HepG2 (cell line): ENCODE results near the gene TEAD4.

Source experiments
- CBX2 ChIP-seq, 2 experiments: fragments of 200-600 bp in 1 of 2; sonication (generic); formaldehyde crosslinking in 1 of 2; IDR thresholded peaks; 2 replicates each; pipeline versions ENCODE4 v1.7.0 to v1.8.1; 2018 to 2022; ENCODE audit warnings: low read depth in 2 of 2, low read length in 1 of 2, mild to moderate bottlenecking in 1 of 2, missing genetic modification reagents in 1 of 2
- ELF4 ChIP-seq: sonication (generic); formaldehyde crosslinking; IDR thresholded peaks from 2 replicates; pipeline ENCODE4 v1.5.0; 2020; ENCODE audit warnings: missing genetic modification reagents, mild to moderate bottlenecking, moderate library complexity, borderline replicate concordance
- EZH2 ChIP-seq: conservative IDR thresholded peaks from 2 replicates; pipeline ENCODE4 v1.6.1; 2012; ENCODE audit warnings: mild to moderate bottlenecking, low read depth, low read length, moderate library complexity
- HDAC2 ChIP-seq: sonication (generic); formaldehyde crosslinking; IDR thresholded peaks from 2 replicates; pipeline ENCODE4 v1.4.0; 2020; ENCODE audit warnings: missing genetic modification reagents
- HNF4A ChIP-seq: sonication (generic); formaldehyde crosslinking; IDR thresholded peaks from 2 replicates; pipeline ENCODE4 v1.4.0; 2020; ENCODE audit warnings: missing genetic modification reagents
- MEF2D ChIP-seq: sonication (generic); formaldehyde crosslinking; IDR thresholded peaks from 2 replicates; pipeline ENCODE4 v1.5.1; 2020; ENCODE audit warnings: mild to moderate bottlenecking, missing genetic modification reagents
- PHF8 ChIP-seq: sonication (generic); formaldehyde crosslinking; IDR thresholded peaks from 2 replicates; pipeline ENCODE4 v1.5.0; 2020; ENCODE audit warnings: missing genetic modification reagents
- RBFOX2 ChIP-seq: fragments of 200-400 bp; formaldehyde crosslinking; IDR thresholded peaks from 2 replicates; pipeline ENCODE4 v1.6.1; 2017; ENCODE audit warnings: low read depth, mild to moderate bottlenecking, low read length
- ZFP36L1 ChIP-seq: sonication (generic); formaldehyde crosslinking; IDR thresholded peaks from 2 replicates; pipeline ENCODE4 v1.8.0; 2022; ENCODE audit warnings: mild to moderate bottlenecking, missing genetic modification reagents, moderate library complexity
- ZKSCAN8 ChIP-seq: IDR thresholded peaks from 2 replicates; pipeline ENCODE4 v1.6.1; 2016; ENCODE audit warnings: borderline replicate concordance, missing genetic modification reagents, missing compliant biosample characterization
- TF ChIP-seq, protein P1 (sequence below): sonication (generic); formaldehyde crosslinking; IDR thresholded peaks from 2 replicates; pipeline ENCODE4 v1.5.0; 2020; ENCODE audit warnings: mild to moderate bottlenecking, missing genetic modification reagents, moderate library complexity
- TF ChIP-seq, protein P2 (sequence below): IDR thresholded peaks from 2 replicates; pipeline ENCODE4 v1.4.0; 2020; ENCODE audit warnings: mild to moderate bottlenecking, missing genetic modification reagents
- TF ChIP-seq, protein P3 (sequence below): sonication (generic); formaldehyde crosslinking; IDR thresholded peaks from 2 replicates; pipeline ENCODE4 v1.4.0; 2020; ENCODE audit warnings: missing genetic modification reagents

DNA sequence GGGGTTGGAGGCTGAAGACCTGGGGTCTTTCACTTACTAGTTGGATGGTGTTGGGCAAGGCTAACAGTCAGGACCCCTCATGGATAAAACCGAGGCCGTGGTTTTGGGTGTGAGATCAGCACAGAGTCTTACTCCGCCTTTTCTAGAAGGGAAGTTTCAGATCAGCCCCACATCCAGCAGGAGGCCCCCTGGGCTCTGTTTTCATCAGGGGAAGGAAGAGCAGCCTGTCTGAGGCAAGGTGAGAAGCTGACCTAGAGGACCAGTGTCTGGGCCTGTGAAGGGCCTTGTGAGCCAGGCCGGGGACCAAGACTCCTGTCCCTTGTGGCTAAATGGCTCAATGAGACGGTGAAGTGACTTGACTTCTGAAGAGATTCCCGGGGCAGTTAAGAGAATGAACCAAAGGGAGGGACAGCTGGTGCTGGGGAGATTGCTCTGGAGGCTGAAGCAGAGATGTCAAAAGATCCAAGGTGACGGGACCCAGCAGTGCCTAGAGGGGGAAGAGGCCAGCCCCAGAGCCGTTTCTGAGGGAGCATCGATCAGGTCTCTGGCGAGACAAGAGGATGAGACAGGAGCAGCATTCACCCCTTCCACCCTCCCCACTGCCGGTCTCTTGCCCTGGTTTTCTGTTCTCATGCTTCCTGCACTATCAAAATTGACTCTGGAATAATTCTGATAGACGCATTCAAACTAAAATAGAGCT is 77.9 kb downstream of the TEAD4 start:
- TF ChIP-seq EZH2: no peak
- TF ChIP-seq, protein P1, sequence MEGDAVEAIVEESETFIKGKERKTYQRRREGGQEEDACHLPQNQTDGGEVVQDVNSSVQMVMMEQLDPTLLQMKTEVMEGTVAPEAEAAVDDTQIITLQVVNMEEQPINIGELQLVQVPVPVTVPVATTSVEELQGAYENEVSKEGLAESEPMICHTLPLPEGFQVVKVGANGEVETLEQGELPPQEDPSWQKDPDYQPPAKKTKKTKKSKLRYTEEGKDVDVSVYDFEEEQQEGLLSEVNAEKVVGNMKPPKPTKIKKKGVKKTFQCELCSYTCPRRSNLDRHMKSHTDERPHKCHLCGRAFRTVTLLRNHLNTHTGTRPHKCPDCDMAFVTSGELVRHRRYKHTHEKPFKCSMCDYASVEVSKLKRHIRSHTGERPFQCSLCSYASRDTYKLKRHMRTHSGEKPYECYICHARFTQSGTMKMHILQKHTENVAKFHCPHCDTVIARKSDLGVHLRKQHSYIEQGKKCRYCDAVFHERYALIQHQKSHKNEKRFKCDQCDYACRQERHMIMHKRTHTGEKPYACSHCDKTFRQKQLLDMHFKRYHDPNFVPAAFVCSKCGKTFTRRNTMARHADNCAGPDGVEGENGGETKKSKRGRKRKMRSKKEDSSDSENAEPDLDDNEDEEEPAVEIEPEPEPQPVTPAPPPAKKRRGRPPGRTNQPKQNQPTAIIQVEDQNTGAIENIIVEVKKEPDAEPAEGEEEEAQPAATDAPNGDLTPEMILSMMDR (CRISPR knock-in tag): no peak
- no peak for TF ChIP-seq PHF8
- no peak for TF ChIP-seq HDAC2 (CRISPR knock-in tag)
- no peak for TF ChIP-seq ZFP36L1
- TF ChIP-seq ZKSCAN8: no peak
- no peak for TF ChIP-seq ELF4 (CRISPR knock-in tag)
- TF ChIP-seq, protein P2, sequence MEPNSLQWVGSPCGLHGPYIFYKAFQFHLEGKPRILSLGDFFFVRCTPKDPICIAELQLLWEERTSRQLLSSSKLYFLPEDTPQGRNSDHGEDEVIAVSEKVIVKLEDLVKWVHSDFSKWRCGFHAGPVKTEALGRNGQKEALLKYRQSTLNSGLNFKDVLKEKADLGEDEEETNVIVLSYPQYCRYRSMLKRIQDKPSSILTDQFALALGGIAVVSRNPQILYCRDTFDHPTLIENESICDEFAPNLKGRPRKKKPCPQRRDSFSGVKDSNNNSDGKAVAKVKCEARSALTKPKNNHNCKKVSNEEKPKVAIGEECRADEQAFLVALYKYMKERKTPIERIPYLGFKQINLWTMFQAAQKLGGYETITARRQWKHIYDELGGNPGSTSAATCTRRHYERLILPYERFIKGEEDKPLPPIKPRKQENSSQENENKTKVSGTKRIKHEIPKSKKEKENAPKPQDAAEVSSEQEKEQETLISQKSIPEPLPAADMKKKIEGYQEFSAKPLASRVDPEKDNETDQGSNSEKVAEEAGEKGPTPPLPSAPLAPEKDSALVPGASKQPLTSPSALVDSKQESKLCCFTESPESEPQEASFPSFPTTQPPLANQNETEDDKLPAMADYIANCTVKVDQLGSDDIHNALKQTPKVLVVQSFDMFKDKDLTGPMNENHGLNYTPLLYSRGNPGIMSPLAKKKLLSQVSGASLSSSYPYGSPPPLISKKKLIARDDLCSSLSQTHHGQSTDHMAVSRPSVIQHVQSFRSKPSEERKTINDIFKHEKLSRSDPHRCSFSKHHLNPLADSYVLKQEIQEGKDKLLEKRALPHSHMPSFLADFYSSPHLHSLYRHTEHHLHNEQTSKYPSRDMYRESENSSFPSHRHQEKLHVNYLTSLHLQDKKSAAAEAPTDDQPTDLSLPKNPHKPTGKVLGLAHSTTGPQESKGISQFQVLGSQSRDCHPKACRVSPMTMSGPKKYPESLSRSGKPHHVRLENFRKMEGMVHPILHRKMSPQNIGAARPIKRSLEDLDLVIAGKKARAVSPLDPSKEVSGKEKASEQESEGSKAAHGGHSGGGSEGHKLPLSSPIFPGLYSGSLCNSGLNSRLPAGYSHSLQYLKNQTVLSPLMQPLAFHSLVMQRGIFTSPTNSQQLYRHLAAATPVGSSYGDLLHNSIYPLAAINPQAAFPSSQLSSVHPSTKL: no peak
- TF ChIP-seq MEF2D (CRISPR knock-in tag): no peak
- no peak for TF ChIP-seq HNF4A (CRISPR knock-in tag)
- no peak for TF ChIP-seq CBX2 (IDR thresholded peaks at IDR 0.05; ENCODE audit: low read depth, low read length)
- no peak for TF ChIP-seq CBX2 (CRISPR knock-in tag; IDR thresholded peaks at IDR 0.05; ENCODE audit: low read depth)
- TF ChIP-seq RBFOX2: no peak
- TF ChIP-seq, protein P3, sequence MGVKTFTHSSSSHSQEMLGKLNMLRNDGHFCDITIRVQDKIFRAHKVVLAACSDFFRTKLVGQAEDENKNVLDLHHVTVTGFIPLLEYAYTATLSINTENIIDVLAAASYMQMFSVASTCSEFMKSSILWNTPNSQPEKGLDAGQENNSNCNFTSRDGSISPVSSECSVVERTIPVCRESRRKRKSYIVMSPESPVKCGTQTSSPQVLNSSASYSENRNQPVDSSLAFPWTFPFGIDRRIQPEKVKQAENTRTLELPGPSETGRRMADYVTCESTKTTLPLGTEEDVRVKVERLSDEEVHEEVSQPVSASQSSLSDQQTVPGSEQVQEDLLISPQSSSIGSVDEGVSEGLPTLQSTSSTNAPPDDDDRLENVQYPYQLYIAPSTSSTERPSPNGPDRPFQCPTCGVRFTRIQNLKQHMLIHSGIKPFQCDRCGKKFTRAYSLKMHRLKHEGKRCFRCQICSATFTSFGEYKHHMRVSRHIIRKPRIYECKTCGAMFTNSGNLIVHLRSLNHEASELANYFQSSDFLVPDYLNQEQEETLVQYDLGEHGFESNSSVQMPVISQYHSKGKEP (CRISPR knock-in tag): no peak
